ENCODE data around the gene OR2J1.

- TF ChIP-seq, protein P1, sequence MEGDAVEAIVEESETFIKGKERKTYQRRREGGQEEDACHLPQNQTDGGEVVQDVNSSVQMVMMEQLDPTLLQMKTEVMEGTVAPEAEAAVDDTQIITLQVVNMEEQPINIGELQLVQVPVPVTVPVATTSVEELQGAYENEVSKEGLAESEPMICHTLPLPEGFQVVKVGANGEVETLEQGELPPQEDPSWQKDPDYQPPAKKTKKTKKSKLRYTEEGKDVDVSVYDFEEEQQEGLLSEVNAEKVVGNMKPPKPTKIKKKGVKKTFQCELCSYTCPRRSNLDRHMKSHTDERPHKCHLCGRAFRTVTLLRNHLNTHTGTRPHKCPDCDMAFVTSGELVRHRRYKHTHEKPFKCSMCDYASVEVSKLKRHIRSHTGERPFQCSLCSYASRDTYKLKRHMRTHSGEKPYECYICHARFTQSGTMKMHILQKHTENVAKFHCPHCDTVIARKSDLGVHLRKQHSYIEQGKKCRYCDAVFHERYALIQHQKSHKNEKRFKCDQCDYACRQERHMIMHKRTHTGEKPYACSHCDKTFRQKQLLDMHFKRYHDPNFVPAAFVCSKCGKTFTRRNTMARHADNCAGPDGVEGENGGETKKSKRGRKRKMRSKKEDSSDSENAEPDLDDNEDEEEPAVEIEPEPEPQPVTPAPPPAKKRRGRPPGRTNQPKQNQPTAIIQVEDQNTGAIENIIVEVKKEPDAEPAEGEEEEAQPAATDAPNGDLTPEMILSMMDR (IDR thresholded peaks at IDR 0.05): no peak
- no peak for TF ChIP-seq POLR2A (IDR thresholded peaks at IDR 0.05)
Measured at GRCh38 chr6:29087213-29087612, 12.1 kb upstream of the OR2J1 start, which contains the start of gene OR2B3.
